SKM-1 treated with dmso at 0.1 percent for 144 hours (cell line): ENCODE results near the gene FPR2.

Source experiments
- DNase-seq: peaks from one replicate; lab custom pipeline; 2025; ENCODE audit not compliant: unreplicated experiment; lab: John Stamatoyannopoulos, UW

Gene FPR2

GRCh38 chr19:51781999-51782398 is 21.0 kb downstream of the FPR2 start:
- DNase-seq = no peak

- peak; percentile 81 for DNase-seq
Observed at GRCh38 chr19:51783372-51783771, 22.4 kb downstream of the FPR2 start.

- DNase-seq = no peak
Observed at GRCh38 chr19:51784109-51784785, 23.3 kb downstream of the FPR2 start.

- peak; percentile 67 for DNase-seq
Observed at GRCh38 chr19:51784922-51785690, 24.1 kb downstream of the FPR2 start.

GRCh38 chr19:51786646-51787494 is 25.9 kb downstream of the FPR2 start:
- DNase-seq = no peak

GRCh38 chr19:51788029-51788428 is 27.0 kb downstream of the FPR2 start:
- no peak for DNase-seq

- no peak for DNase-seq
Observed at GRCh38 chr19:51789061-51789795, 28.2 kb downstream of the FPR2 start.

- no peak for DNase-seq
Observed at GRCh38 chr19:51792932-51793331, 32.0 kb downstream of the FPR2 start.

GRCh38 chr19:51793994-51794393 is 33.0 kb downstream of the FPR2 start:
- no peak for DNase-seq

- DNase-seq = no peak
Observed at GRCh38 chr19:51794885-51795490, 34.0 kb downstream of the FPR2 start, which contains the start of gene FPR3. Gene FPR3 (plus strand): TSS chr19:51795157. CDS start chr19:51823749, 28,592 bp downstream.

- DNase-seq = no peak
Observed at GRCh38 chr19:51796195-51796679, 35.3 kb downstream of the FPR2 start.

- no peak for DNase-seq
Observed at GRCh38 chr19:51797480-51797879, 36.5 kb downstream of the FPR2 start.

GRCh38 chr19:51798062-51798461 is 37.1 kb downstream of the FPR2 start:
- DNase-seq = no peak

- DNase-seq = no peak
Observed at GRCh38 chr19:51799034-51799773, 38.2 kb downstream of the FPR2 start.

- no peak for DNase-seq
Observed at GRCh38 chr19:51799774-51800472, 38.9 kb downstream of the FPR2 start.

- DNase-seq = no peak
Observed at GRCh38 chr19:51800473-51801244, 39.7 kb downstream of the FPR2 start.

GRCh38 chr19:51802775-51803174 is 41.8 kb downstream of the FPR2 start:
- no peak for DNase-seq

- DNase-seq = no peak
Observed at GRCh38 chr19:51803519-51803918, 42.5 kb downstream of the FPR2 start.
